ENCODE data around the gene KCNQ2. TPM values are rescaled to one million over a fixed set of nuclear protein-coding genes. Genes with fewer than 3 reads are reported as not detected.
"Not testable (repeated sequence)": the region's sequence is repeated elsewhere in the genome, so short reads cannot be mapped to it uniquely, and the experiment has no call there.

The KCNQ2 gene
- total RNA-seq, 1 experiment from 2014 or later, result not detected

DNA sequence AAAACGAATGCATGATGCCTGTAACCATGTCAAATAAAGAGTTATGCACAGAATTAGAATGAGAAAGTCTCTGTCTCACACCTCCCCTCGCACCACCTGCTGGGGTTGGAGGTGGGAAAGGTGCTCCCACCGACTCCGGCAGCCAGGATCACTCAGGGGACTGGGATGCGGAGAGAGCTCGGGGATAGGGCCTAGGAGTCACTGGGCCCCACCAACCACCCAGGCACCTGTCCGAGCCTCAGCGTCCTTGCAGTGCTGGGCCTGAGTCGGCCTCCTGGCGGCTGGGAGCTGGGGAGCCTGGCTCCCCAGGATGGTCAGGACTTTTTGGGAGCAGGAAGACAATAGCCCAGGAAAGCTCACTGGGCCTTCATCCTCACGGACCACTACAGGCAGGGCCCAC, 88.9 kb downstream of the KCNQ2 start:
- intact Hi-C loops (cut with micrococcal nuclease), result no loop called here
- Mint-ChIP-seq H3K4me3 (ENCODE audit: unreplicated experiment) (no peak overlapping the region), H3K36me3 (ENCODE audit: insufficient read depth, unreplicated experiment) (no peaks in the 10 kb centered on the region), H3K27ac (ENCODE audit: low read depth, unreplicated experiment) (no peak overlapping the region), H3K27me3 (ENCODE audit: insufficient read depth, unreplicated experiment) (peaks cover 12% of the 10 kb centered on the region), H3K9me3 (ENCODE audit: unreplicated experiment) (peaks cover 31% of the 10 kb centered on the region), H3K4me1 (ENCODE audit: insufficient read depth, unreplicated experiment) (no peaks in the 10 kb centered on the region)
- TF ChIP-seq, protein P1, sequence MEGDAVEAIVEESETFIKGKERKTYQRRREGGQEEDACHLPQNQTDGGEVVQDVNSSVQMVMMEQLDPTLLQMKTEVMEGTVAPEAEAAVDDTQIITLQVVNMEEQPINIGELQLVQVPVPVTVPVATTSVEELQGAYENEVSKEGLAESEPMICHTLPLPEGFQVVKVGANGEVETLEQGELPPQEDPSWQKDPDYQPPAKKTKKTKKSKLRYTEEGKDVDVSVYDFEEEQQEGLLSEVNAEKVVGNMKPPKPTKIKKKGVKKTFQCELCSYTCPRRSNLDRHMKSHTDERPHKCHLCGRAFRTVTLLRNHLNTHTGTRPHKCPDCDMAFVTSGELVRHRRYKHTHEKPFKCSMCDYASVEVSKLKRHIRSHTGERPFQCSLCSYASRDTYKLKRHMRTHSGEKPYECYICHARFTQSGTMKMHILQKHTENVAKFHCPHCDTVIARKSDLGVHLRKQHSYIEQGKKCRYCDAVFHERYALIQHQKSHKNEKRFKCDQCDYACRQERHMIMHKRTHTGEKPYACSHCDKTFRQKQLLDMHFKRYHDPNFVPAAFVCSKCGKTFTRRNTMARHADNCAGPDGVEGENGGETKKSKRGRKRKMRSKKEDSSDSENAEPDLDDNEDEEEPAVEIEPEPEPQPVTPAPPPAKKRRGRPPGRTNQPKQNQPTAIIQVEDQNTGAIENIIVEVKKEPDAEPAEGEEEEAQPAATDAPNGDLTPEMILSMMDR (IDR thresholded peaks at IDR 0.05; ENCODE audit: unreplicated experiment), result no peak
- POLR2A ChIA-PET, result no interaction called here
- CTCF ChIA-PET, result interaction anchor here (0.5 to 7.4 kb wide), 8 partner anchors 19 to 382 kb away, joined by 3 to 87 read pairs (median 4); no protein-coding TSS in a partner anchor
- DNase-seq (ENCODE audit: unreplicated experiment), result no peak
- no TSS peak for BruUV-seq (replicated peaks)

- no peak overlapping the region for H3K27ac Mint-ChIP-seq (ENCODE audit: low read depth, unreplicated experiment)
- peaks cover 20% of the 10 kb centered on the region for H3K27me3 Mint-ChIP-seq (ENCODE audit: insufficient read depth, unreplicated experiment)
- no peaks in the 10 kb centered on the region for H3K36me3 Mint-ChIP-seq (ENCODE audit: insufficient read depth, unreplicated experiment)
- no TSS peak for BruUV-seq (replicated peaks)
- CTCF ChIA-PET, result interaction anchor here (0.6 to 7.4 kb wide), 22 partner anchors 10 to 847 kb away, joined by 3 to 87 read pairs (median 4); no protein-coding TSS in a partner anchor
- no peaks in the 10 kb centered on the region for H3K4me1 Mint-ChIP-seq (ENCODE audit: insufficient read depth, unreplicated experiment)
- TF ChIP-seq, protein P1 (IDR thresholded peaks at IDR 0.05; ENCODE audit: unreplicated experiment), result no peak
- DNase-seq (ENCODE audit: unreplicated experiment), result no peak
- POLR2A ChIA-PET, result no interaction called here
- no peak overlapping the region for H3K4me3 Mint-ChIP-seq (ENCODE audit: unreplicated experiment)
- peaks cover 26% of the 10 kb centered on the region for H3K9me3 Mint-ChIP-seq (ENCODE audit: unreplicated experiment)
- intact Hi-C loops (cut with micrococcal nuclease), result no loop called here
These were observed 89.7 kb downstream of the KCNQ2 start for GRCh38 chr20:63382551-63383300.

- ChIA-PET POLR2A (no interaction called here), CTCF (interaction anchor here (0.6 to 7.4 kb wide), 24 partner anchors 9 to 848 kb away, joined by 3 to 87 read pairs (median 4); no protein-coding TSS in a partner anchor)
- Mint-ChIP-seq H3K4me3 (ENCODE audit: unreplicated experiment) (no peak overlapping the region), H3K9me3 (ENCODE audit: unreplicated experiment) (peaks cover 19% of the 10 kb centered on the region), H3K27ac (ENCODE audit: low read depth, unreplicated experiment) (no peak overlapping the region), H3K4me1 (ENCODE audit: insufficient read depth, unreplicated experiment) (no peaks in the 10 kb centered on the region), H3K36me3 (ENCODE audit: insufficient read depth, unreplicated experiment) (no peaks in the 10 kb centered on the region), H3K27me3 (ENCODE audit: insufficient read depth, unreplicated experiment) (peaks cover 28% of the 10 kb centered on the region)
- peak; percentile 13 for DNase-seq (ENCODE audit: unreplicated experiment)
- intact Hi-C loops (cut with micrococcal nuclease), result loop anchor here (2.0 kb wide), 1 partner anchor 159 kb away; no protein-coding TSS in a partner anchor
- BruUV-seq (replicated peaks), result no TSS peak
- TF ChIP-seq, protein P1 (IDR thresholded peaks at IDR 0.05; ENCODE audit: unreplicated experiment), result peak; percentile 97
These were observed 90.5 kb downstream of the KCNQ2 start for GRCh38 chr20:63381781-63382431.

DNA sequence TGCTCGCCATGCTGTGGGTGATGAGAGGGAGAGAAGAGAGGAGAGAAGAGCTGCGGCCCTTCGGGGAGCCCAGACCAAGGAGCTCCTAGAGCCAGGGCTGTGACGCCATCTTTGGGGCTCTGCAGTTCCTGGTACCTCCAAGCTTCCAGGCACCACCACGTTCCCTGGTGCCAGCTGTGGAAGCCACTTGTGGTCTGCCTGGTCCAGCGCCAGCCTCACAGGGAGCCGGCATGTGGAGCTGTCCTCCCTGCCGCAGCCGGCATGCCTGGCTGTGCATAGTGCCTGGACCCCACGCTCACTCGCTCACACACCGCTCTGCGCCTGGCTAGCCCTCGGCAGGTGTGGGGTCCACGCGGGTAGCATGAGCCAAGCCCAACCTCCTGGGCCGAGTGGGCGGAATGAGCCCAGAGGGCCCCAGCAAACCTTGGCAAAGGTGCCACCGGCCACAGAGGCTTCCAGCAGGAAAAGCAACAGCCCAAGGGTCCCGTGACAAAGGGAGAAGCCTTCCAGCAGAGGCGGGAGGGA, 92.0 kb downstream of the KCNQ2 start:
- H3K4me3 Mint-ChIP-seq (ENCODE audit: unreplicated experiment), result no peak overlapping the region

GRCh38 chr20:63379872-63380271, 92.6 kb downstream of the KCNQ2 start:
- BruUV-seq (replicated peaks); DNase-seq (ENCODE audit: unreplicated experiment); H3K27ac Mint-ChIP-seq (ENCODE audit: low read depth, unreplicated experiment); H3K9me3 Mint-ChIP-seq (ENCODE audit: unreplicated experiment); H3K4me3 Mint-ChIP-seq (ENCODE audit: unreplicated experiment); POLR2A ChIA-PET; H3K4me1 Mint-ChIP-seq (ENCODE audit: insufficient read depth, unreplicated experiment); H3K36me3 Mint-ChIP-seq (ENCODE audit: insufficient read depth, unreplicated experiment): not testable (repeated sequence)
- CTCF ChIA-PET, result interaction anchor here (1.1 to 7.4 kb wide), 6 partner anchors 10 to 199 kb away, joined by 3 to 87 read pairs (median 6); no protein-coding TSS in a partner anchor
- peaks cover 41% of the 10 kb centered on the region for H3K27me3 Mint-ChIP-seq (ENCODE audit: insufficient read depth, unreplicated experiment)
- intact Hi-C loops (cut with micrococcal nuclease), result loop anchor here (2.0 kb wide), 1 partner anchor 157 kb away; no protein-coding TSS in a partner anchor

More for the DNA sequence above, 92.0 kb downstream of the KCNQ2 start:
- TF ChIP-seq, protein P1 (IDR thresholded peaks at IDR 0.05; ENCODE audit: unreplicated experiment), result no peak
- Mint-ChIP-seq H3K27ac (ENCODE audit: low read depth, unreplicated experiment) (no peak overlapping the region), H3K4me1 (ENCODE audit: insufficient read depth, unreplicated experiment) (no peaks in the 10 kb centered on the region), H3K36me3 (ENCODE audit: insufficient read depth, unreplicated experiment) (no peaks in the 10 kb centered on the region), H3K9me3 (ENCODE audit: unreplicated experiment) (peaks cover 5% of the 10 kb centered on the region), H3K27me3 (ENCODE audit: insufficient read depth, unreplicated experiment) (peaks cover 41% of the 10 kb centered on the region)
- no peak for DNase-seq (ENCODE audit: unreplicated experiment)
- no TSS peak for BruUV-seq (replicated peaks)
- intact Hi-C loops (cut with micrococcal nuclease), result loop anchor here (2.0 kb wide), 1 partner anchor 158 kb away; no protein-coding TSS in a partner anchor
- POLR2A ChIA-PET, result no interaction called here
- CTCF ChIA-PET, result interaction anchor here (0.6 to 7.4 kb wide), 13 partner anchors 10 to 324 kb away, joined by 3 to 87 read pairs (median 4); no protein-coding TSS in a partner anchor
